C4-2B (cell line): ENCODE data around the gene ZNF202.

ENCODE experiments used
- H3K27ac ChIP-seq: fragments of 450-650 bp; 2 replicates; pipeline ENCODE4 v1.5.1; 2017
- ZFX ChIP-seq: fragments of 450-650 bp; IDR thresholded peaks from 2 replicates; pipeline ENCODE4 v1.6.1; 2017
- TF ChIP-seq, protein P1 (sequence below): fragments of 450-650 bp; conservative IDR thresholded peaks from 2 replicates; pipeline ENCODE4 v1.5.1; 2017; ENCODE audit warnings: mild to moderate bottlenecking

ZNF202 gene

DNA sequence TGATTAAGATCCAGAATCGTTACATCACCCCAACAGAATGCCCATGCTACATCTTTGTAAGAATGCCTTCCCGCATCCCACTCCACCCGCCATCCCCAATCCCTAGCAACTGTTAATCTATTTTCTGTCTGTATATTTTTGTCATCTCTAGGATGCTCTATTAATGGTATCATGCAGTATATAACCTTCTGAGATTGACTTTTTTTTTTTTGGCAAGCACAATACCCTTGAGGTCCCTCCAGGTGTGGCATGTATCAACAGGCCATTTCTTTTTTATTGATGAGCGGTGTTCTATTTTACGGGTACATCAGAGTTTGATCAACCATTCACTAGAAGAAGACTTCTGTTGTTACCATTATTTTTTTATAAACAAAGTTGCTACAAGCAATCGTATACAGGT, 56.9 kb downstream of the ZNF202 start:
- H3K27ac ChIP-seq: no peak overlapping the region
- TF ChIP-seq, protein P1, sequence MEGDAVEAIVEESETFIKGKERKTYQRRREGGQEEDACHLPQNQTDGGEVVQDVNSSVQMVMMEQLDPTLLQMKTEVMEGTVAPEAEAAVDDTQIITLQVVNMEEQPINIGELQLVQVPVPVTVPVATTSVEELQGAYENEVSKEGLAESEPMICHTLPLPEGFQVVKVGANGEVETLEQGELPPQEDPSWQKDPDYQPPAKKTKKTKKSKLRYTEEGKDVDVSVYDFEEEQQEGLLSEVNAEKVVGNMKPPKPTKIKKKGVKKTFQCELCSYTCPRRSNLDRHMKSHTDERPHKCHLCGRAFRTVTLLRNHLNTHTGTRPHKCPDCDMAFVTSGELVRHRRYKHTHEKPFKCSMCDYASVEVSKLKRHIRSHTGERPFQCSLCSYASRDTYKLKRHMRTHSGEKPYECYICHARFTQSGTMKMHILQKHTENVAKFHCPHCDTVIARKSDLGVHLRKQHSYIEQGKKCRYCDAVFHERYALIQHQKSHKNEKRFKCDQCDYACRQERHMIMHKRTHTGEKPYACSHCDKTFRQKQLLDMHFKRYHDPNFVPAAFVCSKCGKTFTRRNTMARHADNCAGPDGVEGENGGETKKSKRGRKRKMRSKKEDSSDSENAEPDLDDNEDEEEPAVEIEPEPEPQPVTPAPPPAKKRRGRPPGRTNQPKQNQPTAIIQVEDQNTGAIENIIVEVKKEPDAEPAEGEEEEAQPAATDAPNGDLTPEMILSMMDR: no peak
- no peak for TF ChIP-seq ZFX

DNA sequence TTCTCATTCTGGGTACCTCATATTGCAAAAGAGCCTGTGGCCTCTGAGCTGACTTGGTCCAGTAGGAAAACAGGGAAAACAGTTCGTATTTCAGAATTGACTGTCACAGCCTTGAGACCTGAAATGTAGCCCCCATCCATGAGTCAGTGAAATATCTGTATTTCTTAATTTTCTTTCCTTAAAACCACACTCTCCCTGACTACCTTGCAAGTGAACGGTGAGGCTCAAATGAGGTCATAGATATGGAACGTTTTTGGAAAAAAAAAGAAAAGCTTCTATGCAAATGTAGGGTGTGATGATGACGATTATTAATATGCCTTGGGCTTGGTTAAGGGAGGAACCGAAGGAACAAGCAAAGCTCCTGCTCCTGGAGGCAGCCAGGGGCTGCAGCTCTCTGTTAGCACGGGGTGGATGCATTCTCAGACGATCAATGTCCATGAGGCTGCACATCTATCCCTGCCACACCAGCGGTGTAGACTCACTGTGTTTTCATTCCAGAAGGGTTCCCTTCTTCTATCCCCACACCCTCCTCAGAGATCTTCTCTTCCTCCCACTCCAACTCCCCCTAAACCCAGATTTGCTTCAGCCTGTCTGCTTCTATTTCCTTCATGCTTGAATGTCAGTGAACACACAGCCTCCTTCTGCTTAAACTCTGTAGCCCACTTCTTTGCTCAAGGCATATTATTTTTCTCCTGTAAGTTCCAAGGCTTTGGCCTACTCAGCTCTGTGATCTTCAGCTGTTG, 57.9 kb downstream of the ZNF202 start:
- TF ChIP-seq, protein P1: no peak
- no peak for TF ChIP-seq ZFX
- no peak overlapping the region for H3K27ac ChIP-seq

DNA sequence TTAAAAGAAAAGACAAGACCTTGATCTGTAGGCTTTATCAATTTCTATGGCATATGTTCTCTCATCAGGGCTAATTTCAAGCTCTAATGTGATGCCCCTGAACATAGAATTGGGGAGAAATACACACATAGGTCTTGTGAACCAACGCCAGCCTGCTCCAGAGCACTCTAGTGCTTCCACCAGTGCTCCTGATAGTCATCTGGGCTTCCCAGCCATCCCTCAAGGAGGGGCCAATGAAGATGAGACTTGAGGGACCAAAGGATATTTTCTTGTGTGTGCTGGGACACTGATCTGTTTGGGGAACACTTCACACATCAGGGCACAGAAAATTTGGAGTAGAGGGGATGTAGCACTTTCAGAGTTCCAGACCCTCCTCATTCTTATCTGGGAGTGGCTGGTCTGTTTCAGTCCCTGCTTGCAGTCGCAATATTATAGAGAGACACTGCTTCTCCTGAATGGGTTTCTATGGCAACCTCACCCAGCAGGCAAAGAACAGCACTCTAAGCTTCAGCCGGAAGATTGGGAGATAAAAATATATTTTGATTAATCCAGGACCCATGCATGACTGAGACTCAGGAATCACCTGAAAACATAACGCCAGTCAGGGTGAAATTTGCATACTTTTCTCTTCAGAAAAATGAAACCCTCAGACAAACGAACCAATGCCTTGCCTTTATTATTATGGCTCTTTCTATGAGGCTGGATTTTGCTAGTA, 58.6 kb downstream of the ZNF202 start:
- no peak overlapping the region for H3K27ac ChIP-seq
- TF ChIP-seq ZFX: no peak
- TF ChIP-seq, protein P1: no peak

DNA sequence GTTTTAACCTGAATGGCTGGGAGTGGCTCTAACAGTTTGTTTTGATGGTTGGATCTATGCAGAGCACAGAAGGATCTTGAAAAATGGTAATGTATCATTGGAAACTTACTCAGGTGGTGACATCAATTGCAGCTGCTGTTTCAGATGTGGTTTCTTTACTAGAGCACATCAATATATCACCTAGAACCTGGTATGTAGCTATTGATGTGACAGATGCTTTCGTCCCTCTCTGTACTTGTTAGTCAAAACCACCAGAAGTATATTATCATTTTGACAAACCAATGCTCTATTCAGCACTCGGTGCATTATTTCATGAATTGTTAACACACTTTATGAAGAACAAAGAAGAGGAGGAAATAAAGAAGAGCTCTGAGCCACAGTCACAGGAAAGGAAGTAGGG, 60.4 kb downstream of the ZNF202 start:
- TF ChIP-seq ZFX: no peak
- TF ChIP-seq, protein P1: no peak
- no peak overlapping the region for H3K27ac ChIP-seq

DNA sequence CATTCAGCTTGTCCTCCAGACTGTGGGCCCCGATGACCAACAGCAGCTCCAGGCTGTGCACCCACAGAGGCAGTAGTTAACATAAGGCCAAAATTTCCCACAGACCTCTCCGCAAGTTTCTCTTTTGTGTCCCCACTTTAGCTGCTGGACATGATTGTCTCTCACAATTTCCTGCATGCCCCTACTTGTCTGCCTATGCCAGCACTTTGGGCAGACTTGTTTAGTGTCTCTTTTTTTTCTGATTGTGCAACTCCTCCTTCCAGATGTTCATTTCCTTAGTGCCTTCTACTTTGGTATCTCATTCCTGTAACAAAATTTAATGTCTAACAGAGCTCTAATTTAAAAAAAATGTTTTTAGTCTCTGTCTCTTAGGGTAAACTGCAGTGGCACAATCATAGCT, 63.2 kb downstream of the ZNF202 start:
- no peak overlapping the region for H3K27ac ChIP-seq
- no peak for TF ChIP-seq ZFX
- TF ChIP-seq, protein P1: no peak

DNA sequence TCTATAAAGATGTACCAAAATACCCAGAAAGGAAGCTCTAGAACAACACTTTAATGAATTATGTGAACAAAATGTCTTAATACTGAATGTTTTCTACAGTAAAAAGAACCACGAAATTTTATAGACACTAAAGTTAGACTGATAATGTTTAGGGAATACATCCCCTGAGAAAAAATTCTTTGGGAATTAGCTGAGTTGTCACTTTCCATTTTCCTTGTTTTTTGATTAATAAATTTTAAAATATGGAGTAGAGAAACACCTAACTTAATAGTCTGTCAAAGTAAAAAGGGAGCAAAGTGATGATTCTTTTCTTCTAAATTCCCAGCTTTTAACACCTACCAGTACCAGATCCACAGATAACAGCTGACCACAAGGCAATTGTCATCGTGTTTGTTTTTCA, 64.0 kb downstream of the ZNF202 start:
- no peak for TF ChIP-seq ZFX
- TF ChIP-seq, protein P1: no peak
- H3K27ac ChIP-seq: no peak overlapping the region

DNA sequence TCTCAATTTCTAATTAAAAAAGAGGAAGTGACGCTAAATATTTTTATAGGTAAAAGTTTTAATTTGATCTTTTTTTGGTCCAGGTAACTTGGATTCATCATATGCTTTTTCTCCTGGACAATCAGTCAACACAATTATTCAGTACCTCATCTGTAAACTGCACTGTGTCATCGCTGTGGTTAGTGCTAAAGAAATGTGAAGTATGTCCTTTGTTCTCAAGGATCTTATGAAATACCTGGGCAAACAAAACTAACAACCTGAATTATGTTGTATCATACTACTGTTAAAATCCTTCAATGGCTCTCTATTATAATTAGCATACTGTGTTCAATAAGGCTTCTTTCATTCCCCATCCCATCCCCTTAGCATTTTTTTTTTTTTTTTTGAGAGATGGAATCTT, 67.2 kb downstream of the ZNF202 start:
- H3K27ac ChIP-seq: no peak overlapping the region
- TF ChIP-seq, protein P1: no peak
- TF ChIP-seq ZFX: no peak
